Stimulated activated CD4-positive, alpha-beta T cell treated with anti-CD3 and anti-CD28 coated beads, Interleukin-1b, Interleukin-23, amount 100 ng/mL, for 1 hour (primary cell): ENCODE data around the gene HIVEP3.

Experiments used
- DNase-seq, 2 donors: peaks; one replicate each; pipeline ENCODE4 v3.0.0-alpha.2; 2020; ENCODE audit warnings: low read depth in 2 of 2

HIVEP3 gene

DNA sequence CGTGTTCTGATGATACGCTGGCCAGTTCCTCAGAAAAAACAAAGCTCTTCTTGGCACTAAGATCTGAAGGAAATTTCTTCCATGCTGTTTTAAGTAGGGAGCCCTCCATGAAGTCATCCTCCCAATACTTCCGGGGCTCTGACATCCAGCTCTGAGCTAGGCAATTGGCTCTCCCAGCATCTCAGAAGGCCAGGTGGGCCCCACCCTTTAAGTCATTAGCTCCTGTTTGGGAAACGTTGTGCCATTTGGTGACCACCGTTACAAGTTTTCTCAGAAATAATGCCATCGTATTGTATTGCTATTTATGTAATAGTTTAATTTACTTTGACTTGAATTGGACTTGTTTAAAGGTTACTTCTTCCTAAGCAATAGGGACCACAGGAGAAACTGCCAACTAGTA is 303.9 kb downstream of the HIVEP3 start:
- DNase-seq = no peak

DNA sequence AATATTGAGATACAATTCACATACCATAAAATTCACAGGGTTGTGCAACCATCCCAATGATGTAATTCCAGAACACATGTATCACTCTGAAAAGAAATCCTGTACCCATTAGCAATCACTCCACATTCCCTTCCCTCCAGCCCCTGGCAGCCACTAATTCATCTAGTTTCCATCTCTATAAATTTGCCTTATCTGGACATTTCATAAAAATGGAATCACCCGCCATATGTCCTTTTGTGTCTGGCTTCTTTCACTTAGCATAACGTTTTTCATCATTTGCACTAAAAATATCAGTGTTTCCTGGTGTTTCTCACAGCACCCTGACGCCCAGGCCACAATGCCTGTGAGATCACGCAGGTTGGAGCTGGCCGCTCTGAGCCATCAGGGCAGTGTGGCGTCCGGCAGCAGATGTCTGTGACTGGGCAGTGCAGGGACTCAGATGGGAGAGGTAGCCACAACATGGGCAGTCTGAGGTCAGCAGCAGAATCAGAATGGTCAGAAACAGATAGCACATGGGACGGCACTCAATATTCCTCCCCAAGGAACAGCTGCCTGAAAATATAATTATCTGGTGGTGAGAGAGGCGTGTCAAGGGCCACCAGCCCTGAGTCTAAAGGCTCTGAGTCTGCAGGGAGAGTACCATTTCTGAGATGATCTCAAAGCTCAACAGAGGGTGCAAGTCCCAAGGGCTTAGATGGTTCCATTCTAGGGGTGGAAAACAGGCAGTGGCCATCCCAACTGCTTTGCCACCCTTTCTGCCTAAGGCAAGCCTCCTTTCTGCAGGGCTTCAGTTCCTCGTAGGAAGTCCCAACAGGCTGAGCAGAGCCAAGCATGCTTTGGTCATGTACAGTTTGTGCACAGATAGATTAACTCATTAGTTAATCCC is 304.8 kb downstream of the HIVEP3 start:
- no peak for DNase-seq

DNA sequence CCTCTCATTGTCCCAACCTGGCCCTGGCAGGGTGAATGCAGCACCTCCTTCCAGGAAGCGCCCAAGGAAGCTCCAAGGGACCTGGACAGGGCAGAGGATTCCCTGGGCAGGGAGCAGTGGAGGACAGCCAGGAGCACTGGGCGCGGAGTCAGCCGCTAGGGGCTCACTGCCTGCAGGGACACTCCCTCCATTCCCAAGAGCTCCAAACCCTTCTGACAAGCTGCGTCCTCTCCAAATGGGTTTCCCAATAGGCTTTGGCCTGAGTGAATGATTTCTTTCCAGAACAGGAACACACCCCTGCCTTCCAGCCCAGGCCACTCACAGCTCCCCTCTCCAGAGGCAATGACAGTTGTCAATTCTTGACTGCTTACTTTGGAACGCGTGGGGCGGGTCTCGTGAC is 305.8 kb downstream of the HIVEP3 start:
- no peak for DNase-seq

DNA sequence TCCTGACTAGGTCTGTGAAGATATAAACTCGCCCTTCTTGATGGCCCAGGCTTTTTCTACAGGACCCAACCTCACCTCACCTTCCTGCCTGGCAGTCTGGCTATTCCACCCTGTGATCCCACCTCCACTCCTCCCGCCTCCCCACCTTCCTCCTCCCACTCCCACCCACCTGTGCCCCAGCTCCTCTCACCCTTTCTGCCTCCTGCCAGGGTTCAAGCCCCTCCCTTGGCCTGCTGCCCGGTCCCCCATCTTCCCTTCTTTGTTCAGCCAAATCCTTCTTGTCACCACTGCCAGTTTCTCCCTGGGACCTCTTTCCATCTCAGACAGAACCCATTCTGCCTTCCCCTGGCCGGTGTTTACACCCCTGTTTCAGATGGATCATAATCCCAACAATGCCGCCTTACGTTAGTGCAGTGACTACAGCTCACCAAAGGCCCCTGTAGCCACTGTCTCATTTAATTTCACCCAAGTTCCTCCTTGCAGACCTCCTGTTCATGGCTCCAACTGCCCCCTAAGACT is 306.7 kb downstream of the HIVEP3 start:
- no peak for DNase-seq

DNA sequence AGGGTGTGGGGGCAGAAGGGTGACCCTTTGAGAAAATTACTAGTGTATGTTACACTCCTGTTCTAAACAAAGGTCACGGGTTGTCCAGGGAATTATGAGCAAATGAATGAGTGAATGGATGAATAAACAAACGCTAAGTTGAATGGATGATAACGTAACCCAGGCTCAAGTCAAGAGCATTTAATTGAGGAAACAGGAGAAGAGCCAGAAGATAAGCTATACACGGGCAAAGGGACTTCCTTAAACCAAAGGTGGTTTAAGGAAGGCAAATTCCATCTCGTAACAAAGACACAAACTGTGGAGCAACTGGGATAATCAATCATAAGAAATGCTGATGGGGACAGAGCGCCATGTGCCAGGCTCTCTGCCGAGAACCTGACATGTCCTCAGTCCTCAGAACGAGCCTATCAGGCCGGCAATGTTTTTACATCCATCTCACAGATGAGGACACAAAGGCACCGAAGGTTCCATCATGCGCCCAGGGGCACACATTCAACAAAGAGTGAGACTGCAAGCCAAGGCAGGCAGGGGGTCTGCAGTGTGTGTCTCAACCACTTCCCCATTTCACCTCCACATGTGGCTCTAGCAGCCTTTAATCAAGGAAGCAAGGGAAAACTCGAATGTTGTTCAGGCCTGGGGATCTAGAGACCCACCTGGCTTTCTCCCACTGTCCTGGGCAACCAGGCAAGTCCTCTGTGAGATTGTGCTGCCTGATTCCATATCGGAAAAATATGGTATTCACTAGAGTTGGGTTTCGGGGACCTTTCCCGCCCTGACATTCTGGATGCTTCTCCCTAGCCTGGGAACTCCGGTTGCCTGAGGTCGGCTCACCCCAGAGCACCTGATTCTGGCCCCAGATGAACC is 307.4 kb downstream of the HIVEP3 start:
- no peak for DNase-seq

DNA sequence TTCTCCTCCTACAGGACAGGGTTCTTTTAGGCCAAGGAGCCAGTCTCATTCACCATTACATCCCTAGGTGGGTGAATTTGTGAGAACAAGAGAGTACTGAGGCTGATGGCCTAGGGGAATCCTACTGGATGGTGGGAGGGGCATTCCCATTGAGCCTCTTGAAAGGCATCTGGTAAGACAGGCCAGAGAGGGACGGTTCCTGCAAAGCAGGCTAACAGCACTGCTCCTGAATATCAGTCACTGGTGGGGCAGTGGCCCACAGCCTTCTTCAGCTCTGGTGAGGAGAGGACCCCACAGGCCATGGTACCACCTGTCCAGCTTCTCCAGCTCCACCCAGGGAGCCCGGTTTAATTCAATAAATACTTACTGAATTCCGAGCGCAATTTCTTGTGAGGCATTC is 308.4 kb downstream of the HIVEP3 start:
- DNase-seq = no peak

DNA sequence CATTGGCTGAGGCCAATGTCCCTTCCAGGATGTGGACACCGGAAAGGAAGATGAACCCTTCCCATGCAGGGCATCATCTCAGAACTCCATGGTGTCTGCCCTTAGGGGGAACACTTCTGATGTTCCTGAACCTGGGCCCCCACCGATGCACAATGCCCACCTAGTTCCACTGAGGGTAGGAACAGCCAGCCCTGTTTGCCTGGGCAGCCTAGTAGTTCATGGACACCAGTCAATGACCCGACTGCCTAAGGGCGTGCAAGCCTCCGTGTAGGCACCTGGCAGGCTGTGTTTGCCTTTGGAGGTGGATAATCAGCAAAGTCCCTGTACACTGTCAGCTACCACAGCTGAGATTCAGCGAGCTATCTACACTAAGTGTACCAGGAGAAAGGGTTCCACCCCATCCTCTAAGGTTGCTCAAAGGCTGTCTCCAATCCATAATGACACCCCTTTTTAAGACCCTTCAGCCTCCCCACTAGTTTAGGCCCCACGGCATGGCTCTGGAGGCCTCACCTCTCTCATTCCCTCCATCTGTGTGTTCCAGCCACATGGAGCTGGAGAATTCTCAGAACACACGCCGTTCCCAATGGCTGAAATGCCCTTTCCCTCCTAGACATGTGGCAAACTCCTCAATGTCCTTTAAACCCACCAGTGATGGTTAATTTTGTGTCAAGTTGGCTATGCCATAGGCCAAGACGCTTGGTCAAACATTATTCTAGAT is 309.4 kb downstream of the HIVEP3 start:
- no peak for DNase-seq

DNA sequence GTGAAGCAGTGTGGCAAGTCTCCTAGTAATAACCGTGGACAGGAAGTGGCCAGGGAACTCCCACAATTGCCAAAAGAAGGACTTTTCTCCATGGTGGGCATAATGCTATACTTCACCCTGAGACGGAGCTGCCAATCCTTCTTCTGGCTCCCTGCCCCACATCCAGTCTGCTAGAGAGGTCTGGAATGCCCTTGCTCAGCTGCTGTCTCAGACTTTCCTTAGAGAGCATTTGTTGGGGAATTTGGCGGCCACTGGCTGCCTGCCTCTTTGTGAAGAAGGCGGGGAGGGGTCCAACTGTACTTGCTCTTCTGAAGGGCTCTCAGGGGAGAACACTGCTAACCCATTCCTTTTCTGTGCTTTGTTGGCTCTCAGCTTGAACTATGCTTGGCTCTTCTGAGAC is 310.5 kb downstream of the HIVEP3 start:
- DNase-seq = no peak

DNA sequence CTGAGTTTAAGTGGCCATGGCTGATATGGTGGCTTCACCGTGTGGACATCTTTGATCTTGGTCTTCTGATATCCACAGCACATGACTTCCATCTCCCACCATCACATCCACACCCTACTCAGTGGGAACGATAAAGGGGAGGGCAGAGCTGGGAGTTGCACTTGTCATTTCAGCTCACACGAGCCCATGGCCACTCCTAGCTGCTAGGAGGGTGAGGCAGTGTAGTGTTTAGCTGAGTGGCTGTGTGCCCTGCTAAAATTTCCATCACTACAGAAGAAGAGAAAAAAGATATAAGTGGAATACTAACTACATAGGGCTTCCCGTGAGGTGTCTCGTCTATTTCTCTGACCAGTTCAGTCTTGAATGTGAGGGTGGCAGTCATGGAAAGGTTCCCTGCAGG is 310.9 kb downstream of the HIVEP3 start:
- DNase-seq = no peak

DNA sequence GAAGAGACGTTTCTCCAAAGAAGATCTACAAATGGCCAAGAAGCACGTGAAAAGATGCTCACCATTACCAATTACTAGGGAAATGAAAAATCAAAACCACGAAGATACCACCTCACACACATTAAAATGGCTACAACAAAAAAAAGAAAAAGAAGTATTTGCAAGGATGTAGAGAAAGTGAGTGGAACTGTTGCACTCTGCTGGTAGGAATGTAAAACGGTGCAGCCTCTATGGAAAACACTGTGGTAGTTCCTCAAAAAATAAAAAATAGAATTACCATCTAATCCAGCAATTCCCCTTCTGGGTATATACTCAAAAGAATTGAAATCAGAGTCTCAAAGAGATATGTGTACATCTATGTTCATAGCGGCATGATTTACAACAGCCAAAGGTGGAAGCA is 318.8 kb downstream of the HIVEP3 start:
- no peak for DNase-seq

DNA sequence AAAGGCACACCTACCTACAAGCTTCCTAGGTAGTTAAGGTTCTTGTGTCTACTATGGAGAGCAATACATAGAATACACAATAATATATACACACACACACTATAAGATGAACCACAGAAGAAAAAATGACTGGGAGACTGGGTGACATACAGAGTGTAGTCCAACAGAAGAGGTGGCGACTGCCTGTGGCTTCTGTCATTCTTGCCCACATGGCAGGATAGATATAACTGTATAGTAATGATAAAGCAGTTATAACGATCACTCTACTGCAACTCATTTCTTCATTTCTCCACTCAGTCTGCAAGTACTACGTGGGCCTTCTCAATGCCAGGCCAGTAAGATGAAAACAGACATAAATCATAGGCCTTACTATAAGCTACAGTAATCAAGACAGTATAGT is 320.4 kb downstream of the HIVEP3 start:
- no peak for DNase-seq

DNA sequence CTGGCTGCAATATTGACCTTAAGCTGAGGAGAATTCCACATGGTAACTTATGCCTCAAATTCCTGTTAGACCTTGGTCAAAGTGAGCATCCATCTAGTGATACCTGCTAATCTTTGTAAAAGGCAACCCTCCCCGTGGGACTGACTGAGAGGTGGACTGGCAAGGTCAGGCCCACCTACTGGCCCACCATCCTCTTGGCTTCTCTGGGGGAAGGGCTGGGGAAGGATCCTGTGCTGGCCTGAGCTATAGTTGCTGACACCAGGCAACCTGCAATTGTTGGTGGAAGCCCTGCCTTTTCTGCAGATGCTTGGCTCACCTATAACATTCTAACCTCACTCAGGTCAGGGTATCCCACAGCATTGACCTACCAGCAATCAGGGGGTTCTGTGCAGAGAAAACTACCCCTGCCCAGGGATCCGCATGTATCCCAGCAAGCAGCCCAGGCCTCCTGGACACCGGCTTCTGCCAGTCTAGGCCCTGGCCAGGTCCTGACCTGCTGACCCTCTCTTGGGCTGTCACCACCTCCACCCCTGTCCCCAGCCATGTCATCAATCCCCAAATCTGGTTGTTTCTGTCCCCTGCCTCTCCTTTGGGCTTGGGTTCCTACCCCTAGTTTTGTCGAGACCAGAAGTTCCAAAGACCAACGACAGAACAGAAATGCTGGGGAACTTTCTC is 326.1 kb downstream of the HIVEP3 start:
- DNase-seq = no peak

DNA sequence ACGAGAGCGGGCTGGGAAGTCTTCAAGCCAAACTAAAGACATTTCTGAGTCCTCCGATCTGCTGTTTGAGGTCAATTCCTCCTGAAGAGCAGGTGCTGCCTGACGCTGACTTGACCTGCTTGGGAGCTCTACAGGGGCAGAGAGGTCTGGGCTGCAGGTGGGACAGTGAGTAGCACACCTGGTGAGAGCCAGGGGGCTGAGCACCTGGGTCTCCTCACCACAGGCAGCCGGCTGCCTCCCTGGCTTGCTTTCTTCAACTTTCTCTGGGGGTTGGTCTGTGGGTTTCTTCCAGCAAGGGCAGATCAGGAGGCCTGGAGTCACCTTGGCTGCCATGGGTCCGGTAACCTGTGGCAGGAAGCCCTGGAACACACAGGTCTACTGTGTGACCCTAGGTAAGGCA is 326.8 kb downstream of the HIVEP3 start:
- no peak for DNase-seq

DNA sequence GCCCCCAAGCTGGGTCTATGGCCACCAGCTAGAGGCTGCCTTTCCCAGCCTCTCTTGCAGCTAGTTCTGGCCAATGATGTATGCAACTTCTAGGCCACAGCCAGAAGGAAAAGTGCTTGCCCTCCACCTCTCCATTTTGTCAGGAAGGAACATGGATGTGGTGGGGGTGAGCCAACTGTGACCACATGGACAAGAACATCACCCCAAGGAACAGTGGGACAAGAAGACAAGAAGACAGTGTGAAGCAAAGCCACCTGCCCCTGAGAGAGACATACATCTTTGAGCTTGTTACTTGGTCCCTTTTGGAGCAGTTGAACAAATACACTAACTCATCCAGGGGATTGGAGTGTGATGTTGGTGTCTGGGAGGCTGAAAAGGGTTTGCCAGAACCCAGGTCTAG is 328.4 kb downstream of the HIVEP3 start:
- DNase-seq = no peak

DNA sequence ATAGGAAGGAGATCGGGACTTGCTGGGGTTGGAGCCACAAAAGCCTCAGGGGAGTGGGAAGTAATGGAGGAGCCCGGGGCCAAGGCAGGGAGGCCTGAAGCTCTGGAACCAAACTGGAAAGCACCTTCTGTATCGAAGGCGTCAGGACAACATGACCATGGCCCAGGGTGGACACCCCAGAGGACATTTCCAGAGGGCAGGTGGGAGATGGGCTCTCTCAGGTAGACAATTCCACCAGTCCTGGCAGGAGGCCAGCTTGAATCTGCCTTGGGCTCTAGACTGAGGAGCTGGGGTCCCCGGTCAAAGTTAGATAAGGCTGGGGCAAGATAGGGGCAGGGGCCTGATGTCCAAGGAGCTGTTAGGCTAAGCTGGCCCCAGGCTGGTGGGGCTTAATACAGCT is 329.3 kb downstream of the HIVEP3 start:
- DNase-seq = no peak

DNA sequence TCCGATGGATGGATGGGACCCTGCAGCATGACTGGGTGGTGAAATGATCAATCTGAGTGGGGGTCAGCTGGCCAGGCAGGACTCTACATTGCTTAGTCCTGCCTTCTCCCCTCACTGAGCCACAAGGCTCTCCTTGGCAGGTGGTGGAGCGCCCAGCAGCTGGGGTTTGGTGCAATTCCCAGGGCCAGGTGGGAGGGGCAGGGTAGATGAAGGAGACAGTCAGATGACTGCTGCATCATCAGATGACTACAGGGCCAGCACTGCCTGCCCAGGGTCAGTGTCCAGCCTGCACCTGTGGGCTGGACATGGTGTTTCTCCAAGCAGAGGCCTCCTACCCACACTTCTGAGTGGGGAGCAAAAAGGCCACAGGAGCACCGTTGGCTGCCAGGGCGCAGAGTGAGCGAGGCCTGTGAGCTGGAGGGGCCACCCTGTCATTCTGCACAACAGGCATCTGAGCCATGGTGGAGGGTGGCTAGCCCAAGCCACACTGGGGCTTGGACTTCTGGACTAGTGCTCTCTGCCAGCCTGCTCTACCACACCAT is 330.3 kb downstream of the HIVEP3 start:
- DNase-seq = no peak

DNA sequence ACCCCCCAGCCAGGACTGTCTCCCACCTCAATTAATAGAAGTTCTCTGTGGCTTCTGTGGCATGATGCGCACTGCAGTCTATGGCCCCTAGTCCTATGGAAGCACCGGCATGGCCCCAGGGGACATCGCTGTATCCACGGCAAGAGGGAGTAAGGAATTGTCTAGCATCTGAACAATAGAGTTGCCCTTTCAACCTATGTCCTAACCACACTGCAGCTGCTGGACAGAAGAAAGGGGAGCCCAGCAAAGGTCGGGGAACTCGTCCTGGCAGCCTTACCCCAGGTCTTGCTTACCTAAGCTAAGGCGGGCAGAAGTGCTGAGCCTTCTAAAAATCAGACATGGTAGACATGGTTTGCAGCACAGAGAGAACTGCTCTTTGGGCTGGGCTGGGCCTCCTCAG is 330.9 kb downstream of the HIVEP3 start:
- no peak for DNase-seq

DNA sequence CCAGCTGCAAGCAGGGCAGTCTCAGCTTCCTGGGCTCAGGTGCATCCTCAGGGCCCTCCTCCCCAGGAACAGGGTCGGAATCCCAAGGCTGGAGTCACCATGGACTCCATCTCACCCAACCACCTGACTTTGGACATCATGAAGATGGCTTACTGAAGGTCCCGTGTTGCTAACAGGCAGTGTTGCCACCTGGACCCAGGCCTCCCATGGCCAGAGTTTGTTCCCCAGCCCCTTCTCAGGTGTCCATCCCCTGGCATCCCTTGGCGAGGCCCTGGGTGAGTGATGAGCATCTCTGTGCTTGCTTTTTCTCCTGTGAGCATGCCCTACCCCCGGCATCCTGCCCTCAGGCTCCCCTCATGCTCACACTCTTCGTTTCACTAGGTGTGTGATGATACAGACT is 332.5 kb downstream of the HIVEP3 start:
- DNase-seq = no peak

DNA sequence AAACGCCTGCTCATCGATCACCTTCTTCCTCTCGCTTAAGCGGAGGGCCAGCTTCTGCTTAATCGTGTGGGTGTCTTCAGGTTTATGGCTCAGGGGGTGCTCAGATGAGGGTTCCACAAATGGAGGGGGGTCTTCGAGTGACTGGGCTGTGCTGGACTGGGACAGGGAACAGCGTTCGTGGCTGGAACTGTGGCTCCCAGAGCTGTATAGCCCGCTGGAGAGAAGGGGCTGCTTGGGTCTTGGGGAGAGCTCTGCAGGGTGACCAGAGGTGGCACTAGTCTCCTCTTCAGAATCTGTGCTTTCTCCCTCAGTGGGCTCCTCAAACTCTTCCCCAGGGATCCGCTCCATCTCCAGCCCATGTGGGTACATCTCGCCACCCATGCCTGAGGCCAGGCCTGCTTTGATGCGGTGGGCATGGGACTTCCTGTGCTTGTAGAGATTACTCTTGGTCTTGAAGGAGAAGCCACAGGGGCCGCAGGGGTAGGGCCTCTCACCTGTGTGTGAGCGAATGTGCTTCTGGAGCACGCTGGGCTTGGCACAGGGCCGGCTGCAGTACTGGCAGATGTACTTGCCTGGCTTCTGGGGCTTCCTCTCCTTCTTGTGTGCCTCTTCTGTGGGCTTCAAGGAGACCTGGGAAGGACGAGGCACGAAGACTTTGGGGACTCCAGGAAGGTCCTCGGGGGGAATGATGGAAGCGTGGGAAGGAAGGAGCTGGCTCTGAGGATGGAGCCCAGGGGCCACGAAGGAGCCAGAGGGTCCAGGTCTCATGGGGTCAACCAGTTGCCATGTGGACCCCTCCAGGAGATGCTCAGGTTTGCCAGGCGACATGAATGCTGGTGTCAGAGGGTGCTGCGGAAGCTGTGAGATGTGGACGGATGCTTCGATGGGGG is 334.8 kb downstream of the HIVEP3 start:
- no peak for DNase-seq
